ENCODE measurements around the gene ZNF778. TPM values are rescaled to one million over a fixed set of nuclear protein-coding genes. Genes with fewer than 3 reads are reported as not detected.
A peak's percentile ranks its signal among the peaks of the same experiment; 100 is the strongest.

ZNF778 gene
- total and polyA plus RNA-seq, 2 of the 13 experiments (the other 11 are each of a cell fraction or from before 2014, with no cell fraction given) = 3.8 to 7.2 TPM

DNA sequence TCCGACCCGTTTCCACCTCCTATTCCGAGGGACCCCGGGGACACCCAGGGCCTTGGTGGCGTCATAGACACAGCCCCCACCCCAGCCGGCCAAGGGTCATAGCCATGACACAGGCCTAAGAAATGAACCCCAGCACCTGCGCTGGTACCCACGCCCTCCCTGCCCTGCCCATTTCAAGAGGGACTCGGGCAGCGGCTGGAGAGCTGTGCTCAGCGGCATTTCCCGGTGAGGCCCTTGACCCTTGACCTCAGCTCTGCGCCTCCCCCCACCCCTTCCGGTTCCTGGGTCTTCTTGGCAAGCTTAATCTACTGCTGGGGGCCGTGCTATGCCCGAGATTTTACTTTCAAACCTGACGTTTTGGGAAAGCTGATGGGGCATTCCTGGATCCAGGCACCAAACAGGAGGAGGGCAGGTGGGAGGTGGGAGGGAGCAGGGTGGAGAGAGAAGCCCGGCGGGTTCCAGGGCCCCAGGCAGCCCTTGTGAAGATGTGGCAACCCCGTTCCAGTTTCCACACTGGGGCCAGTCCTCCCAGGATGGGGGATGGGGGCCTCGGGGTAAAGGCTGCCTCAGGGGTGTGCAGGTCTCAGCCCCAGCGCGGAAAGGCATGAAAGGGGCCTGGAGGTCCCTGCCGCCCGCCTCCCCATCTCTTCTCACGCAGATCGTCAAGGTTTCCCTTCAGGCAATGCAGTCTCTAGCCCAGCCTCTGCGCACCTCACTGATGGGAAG lies 17.2 kb upstream of the ZNF778 start, which contains the start of gene SLC22A31 (continued):
- TF ChIP-seq, protein P1, sequence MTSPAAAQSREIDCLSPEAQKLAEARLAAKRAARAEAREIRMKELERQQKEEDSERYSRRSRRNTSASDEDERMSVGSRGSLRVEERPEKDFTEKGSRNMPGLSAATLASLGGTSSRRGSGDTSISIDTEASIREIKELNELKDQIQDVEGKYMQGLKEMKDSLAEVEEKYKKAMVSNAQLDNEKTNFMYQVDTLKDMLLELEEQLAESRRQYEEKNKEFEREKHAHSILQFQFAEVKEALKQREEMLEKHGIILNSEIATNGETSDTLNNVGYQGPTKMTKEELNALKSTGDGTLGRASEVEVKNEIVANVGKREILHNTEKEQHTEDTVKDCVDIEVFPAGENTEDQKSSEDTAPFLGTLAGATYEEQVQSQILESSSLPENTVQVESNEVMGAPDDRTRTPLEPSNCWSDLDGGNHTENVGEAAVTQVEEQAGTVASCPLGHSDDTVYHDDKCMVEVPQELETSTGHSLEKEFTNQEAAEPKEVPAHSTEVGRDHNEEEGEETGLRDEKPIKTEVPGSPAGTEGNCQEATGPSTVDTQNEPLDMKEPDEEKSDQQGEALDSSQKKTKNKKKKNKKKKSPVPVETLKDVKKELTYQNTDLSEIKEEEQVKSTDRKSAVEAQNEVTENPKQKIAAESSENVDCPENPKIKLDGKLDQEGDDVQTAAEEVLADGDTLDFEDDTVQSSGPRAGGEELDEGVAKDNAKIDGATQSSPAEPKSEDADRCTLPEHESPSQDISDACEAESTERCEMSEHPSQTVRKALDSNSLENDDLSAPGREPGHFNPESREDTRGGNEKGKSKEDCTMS (CRISPR knock-in tag; conservative IDR thresholded peaks at IDR 0.05) = no peak
- TF ChIP-seq KDM5A (IDR thresholded peaks at IDR 0.05; ENCODE audit: borderline replicate concordance, low read length) (peak; percentile 83), RBM39 (IDR thresholded peaks at IDR 0.05; ENCODE audit: low read depth, low read length, poor library complexity, severe bottlenecking) (peak; percentile 23), CBX1 (IDR thresholded peaks at IDR 0.05; ENCODE audit: low read depth) (peak; percentile 41), TCF12 (IDR thresholded peaks at IDR 0.05) (no peak), TCF12 (CRISPR knock-in tag; IDR thresholded peaks at IDR 0.05) (0 out of 2 replicates have a peak, but pooled peaks have one; percentile 76), ZNF34 (CRISPR knock-in tag; IDR thresholded peaks at IDR 0.05; ENCODE audit: borderline replicate concordance) (0 out of 2 replicates have a peak, but pooled peaks have one; percentile 65), CBX2 (IDR thresholded peaks at IDR 0.05; ENCODE audit: low read depth, low read length) (no peak), CBX2 (CRISPR knock-in tag; IDR thresholded peaks at IDR 0.05; ENCODE audit: low read depth) (no peak), GABPB1 (CRISPR knock-in tag; IDR thresholded peaks at IDR 0.05) (peak; percentile 93)
- TF ChIP-seq, protein P2, sequence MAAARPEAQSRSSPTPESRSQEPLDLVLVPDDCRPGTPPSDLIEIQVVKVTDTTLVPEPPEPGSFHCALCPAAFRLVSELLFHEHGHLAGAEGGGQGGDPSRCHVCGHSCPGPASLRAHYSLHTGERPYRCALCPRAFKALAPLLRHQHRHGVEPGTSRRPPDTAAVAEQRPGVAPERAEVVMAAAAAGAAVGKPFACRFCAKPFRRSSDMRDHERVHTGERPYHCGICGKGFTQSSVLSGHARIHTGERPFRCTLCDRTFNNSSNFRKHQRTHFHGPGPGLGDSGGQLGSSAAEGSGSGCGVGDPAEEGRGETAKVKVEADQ (CRISPR knock-in tag; IDR thresholded peaks at IDR 0.05; ENCODE audit: borderline replicate concordance) = no peak
- TF ChIP-seq, protein P3, sequence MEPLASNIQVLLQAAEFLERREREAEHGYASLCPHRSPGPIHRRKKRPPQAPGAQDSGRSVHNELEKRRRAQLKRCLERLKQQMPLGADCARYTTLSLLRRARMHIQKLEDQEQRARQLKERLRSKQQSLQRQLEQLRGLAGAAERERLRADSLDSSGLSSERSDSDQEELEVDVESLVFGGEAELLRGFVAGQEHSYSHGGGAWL (CRISPR knock-in tag; IDR thresholded peaks at IDR 0.05) = peak; percentile 51; the same call in 1 of the 2 replicates
- TF ChIP-seq, protein P4, sequence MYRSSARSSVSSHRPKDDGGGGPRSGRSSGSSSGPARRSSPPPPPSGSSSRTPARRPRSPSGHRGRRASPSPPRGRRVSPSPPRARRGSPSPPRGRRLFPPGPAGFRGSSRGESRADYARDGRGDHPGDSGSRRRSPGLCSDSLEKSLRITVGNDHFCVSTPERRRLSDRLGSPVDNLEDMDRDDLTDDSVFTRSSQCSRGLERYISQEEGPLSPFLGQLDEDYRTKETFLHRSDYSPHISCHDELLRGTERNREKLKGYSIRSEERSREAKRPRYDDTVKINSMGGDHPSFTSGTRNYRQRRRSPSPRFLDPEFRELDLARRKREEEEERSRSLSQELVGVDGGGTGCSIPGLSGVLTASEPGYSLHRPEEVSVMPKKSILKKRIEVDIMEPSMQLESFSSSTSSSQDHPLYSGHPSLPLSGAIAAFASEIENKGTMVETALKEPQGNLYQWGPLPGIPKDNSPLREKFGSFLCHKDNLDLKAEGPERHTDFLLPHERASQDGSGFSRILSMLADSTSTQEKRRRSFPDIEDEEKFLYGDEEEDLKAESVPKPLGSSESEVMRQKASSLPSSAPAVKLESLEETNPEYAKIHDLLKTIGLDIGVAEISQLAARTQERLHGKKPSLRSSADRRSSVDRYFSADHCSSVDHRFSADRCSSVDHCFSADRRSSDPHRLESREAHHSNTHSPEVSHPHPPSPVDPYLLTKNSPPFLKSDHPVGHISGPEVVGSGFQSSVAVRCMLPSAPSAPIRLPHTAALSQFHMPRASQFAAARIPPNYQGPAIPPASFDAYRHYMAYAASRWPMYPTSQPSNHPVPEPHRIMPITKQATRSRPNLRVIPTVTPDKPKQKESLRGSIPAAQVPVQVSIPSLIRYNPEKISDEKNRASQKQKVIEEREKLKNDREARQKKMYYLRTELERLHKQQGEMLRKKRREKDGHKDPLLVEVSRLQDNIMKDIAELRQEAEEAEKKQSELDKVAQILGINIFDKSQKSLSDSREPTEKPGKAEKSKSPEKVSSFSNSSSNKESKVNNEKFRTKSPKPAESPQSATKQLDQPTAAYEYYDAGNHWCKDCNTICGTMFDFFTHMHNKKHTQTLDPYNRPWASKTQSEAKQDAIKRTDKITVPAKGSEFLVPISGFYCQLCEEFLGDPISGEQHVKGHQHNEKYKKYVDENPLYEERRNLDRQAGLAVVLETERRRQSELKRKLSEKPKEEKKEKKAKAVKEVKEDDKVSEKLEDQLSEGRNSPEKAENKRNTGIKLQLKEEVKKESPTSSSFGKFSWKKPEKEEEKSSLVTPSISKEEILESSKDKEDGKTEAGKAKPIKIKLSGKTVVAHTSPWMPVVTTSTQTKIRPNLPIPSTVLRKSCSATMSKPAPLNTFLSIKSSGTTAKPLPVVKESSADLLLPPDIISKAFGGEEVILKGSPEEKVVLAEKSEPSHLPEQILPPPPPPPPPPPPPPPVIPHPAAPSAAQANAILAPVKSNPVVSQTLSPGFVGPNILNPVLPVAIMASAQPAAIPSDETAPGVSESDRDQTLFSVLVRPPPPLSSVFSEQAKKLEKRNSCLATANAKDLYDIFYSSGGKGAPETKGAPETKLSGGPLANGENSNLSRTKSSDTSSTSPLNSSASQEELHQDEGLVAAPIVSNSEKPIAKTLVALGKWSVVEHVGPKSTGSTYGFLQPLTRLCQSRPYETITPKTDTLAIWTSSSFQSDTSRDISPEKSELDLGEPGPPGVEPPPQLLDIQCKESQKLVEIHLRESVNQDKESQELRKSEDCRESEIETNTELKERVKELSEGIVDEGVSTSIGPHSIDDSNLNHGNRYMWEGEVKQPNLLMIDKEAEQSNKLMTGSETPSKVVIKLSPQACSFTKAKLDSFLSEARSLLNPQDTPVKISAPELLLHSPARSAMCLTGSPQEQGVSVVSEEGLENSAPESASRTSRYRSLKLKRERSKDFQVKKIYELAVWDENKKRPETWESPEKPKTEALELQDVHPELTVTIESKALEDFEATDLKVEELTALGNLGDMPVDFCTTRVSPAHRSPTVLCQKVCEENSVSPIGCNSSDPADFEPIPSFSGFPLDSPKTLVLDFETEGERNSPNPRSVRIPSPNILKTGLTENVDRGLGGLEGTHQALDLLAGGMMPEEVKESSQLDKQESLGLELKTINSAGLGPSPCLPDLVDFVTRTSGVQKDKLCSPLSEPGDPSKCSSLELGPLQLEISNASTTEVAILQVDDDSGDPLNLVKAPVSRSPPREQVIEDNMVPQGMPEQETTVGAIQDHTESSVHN (CRISPR knock-in tag; IDR thresholded peaks at IDR 0.05) = peak; percentile 29; the same call in 1 of the 2 replicates
- TF ChIP-seq, protein P5, sequence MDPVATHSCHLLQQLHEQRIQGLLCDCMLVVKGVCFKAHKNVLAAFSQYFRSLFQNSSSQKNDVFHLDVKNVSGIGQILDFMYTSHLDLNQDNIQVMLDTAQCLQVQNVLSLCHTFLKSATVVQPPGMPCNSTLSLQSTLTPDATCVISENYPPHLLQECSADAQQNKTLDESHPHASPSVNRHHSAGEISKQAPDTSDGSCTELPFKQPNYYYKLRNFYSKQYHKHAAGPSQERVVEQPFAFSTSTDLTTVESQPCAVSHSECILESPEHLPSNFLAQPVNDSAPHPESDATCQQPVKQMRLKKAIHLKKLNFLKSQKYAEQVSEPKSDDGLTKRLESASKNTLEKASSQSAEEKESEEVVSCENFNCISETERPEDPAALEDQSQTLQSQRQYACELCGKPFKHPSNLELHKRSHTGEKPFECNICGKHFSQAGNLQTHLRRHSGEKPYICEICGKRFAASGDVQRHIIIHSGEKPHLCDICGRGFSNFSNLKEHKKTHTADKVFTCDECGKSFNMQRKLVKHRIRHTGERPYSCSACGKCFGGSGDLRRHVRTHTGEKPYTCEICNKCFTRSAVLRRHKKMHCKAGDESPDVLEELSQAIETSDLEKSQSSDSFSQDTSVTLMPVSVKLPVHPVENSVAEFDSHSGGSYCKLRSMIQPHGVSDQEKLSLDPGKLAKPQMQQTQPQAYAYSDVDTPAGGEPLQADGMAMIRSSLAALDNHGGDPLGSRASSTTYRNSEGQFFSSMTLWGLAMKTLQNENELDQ (CRISPR knock-in tag; IDR thresholded peaks at IDR 0.05; ENCODE audit: borderline replicate concordance) = no peak

Measured in HepG2 (cell line).